Stimulated activated CD8-positive, alpha-beta memory T cell treated with anti-CD3 and anti-CD28 coated beads, Interleukin-12 subunit alpha, Interleukin-12 subunit beta, amount 100 ng/mL, for 24 hours (primary cell): ENCODE results near the gene PXMP4.
"Not testable (repeated sequence)": the region's sequence is repeated elsewhere in the genome, so short reads cannot be mapped to it uniquely, and the experiment has no call there.

ENCODE experiments used
- DNase-seq: peaks from one replicate; pipeline ENCODE4 v3.0.0-alpha.2; 2020; ENCODE audit errors: extremely low read depth

PXMP4 gene

GRCh38 chr20:33703498-33704137 is 16.5 kb downstream of the PXMP4 start:
- no peak for DNase-seq

- no peak for DNase-seq
These were observed 17.2 kb downstream of the PXMP4 start for GRCh38 chr20:33702861-33703260.

DNA sequence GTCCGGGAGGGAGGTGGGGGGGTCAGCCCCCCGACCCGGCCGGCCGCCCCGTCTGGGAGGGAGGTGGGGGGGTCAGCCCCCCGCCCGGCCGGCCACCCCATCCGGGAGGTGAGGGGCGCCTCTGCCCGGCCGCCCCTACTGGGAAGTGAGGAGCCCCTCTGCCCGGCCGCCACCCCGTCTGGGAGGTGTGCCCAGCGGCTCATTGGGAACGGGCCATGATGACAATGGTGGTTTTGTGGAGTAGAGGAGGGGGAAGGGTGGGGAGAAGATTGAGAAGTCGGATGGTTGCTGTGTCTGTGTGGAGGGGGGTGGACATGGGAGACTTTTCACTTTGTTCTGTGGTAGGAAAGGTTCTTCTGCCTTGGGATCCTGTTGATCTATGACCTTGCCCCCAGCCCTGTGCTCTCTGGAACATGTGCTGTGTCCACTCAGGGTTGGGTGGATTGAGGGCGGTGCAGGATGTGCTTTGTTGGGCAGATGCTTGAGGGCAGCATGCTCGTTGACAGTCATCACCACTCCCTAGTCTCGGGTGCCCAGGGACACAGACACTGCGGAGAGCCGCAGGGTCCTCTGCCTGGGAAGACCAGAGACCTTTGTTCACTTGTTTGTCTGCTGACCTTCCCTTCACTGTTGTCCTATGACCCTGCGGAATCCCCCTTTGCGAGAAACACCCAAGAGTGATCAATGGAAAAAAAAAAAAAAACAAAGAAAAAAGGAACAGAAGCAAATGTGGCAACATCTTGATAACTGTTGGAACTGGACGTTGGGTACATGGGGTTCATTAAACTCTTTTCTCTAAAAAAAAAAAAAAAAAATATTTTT is 18.3 kb downstream of the PXMP4 start:
- DNase-seq, result no peak

DNA sequence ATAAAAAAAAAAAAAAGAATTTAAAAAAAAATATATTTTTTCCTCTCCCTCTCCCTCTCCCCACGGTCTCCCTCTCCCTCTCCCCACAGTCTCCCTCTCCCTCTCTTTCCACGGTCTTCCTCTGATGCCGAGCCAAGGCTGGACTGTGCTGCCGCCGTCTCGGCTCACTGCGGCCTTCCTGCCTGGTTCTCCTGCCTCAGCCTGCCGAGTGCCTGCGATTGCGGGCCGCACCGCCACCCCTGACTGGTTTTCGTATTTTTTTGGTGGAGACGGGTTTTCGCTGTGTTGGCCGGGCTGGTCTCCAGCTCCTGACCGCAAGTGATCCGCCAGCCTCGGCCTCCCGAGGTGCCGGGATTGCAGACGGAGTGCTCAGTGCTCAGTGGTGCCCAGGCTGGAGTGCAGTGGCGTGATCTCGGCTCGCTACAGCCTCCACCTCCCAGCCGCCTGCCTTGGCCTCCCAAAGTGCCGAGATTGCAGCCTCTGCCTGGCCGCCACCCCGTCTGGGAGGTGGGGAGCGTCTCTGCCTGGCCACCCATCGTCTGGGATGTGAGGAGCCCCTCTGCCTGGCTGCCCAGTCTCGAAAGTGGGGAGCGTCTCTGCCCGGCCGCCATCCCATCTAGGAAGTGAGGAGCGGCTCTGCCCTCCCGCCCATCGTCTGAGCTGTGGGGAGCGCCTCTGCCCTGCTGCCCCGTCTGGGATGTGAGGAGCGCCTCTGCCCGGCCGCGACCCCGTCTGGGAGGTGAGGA is 19.2 kb downstream of the PXMP4 start:
- not testable (repeated sequence) for DNase-seq

DNA sequence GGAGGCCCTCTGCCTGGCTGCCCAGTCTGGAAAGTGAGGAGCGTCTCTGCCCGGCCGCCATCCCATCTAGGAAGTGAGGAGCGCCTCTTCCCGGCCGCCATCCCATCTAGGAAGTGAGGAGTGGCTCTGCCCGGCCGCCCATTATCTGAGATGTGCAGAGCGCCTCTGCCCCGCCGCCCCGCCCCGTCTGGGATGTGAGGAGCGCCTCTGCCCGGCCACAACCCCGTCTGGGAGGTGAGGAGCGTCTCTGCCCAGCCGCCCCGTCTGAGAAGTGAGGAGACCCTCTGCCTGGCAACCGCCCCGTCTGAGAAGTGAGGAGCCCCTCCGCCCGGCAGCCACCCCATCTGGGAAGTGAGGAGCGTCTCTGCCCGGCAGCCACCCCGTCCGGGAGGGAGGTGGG is 21.1 kb downstream of the PXMP4 start:
- not testable (repeated sequence) for DNase-seq

GRCh38 chr20:33697129-33697528 is 23.0 kb downstream of the PXMP4 start:
- no peak for DNase-seq

DNA sequence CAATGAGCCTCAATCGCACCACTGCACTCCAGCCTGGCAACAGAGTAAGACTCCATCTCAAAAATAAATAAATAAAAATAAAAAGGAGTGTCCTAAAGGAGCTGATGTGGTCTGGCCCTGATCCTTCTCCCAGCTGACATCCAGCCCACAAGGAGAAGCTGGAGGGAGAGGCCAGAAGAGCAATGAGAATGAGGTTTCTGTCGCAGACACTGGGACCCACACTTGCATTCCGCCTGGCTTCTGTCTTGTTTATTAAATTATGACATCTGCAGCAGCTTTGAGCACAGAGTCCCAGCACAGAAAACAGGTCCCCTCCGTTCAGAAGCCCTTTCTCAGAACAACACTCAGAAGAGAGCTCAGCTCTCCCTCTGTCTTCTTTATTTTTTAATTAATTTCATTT is 23.7 kb downstream of the PXMP4 start:
- no peak for DNase-seq

DNA sequence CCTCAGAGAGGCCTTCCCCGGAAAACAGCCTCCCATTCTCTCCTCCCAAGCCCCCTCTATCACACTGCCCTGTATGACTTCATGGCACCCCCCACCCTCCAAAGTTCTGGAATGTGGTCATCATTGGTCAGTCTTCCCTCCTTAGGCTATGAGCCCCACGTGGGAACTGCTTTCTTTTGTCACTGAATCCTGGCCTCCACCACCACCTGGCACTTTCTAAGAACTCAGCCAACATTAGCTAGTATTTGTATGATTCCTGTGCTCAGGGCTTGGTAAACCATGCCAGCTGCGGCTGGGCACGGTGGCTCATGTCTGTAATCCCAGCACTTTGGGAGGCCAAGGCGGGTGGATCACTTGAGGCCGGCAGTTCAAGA is 25.5 kb downstream of the PXMP4 start:
- DNase-seq, result no peak

GRCh38 chr20:33693741-33694638 is 26.1 kb downstream of the PXMP4 start:
- no peak for DNase-seq

GRCh38 chr20:33693289-33693688 is 26.8 kb downstream of the PXMP4 start:
- DNase-seq, result no peak

GRCh38 chr20:33689973-33690372 is 30.1 kb downstream of the PXMP4 start:
- DNase-seq, result no peak

- no peak for DNase-seq
These were observed 30.6 kb downstream of the PXMP4 start for GRCh38 chr20:33689493-33689892.

GRCh38 chr20:33688938-33689424 is 31.1 kb downstream of the PXMP4 start:
- no peak for DNase-seq

- DNase-seq, result no peak
These were observed 31.8 kb downstream of the PXMP4 start for GRCh38 chr20:33687993-33688937.

GRCh38 chr20:33687370-33687915 is 32.7 kb downstream of the PXMP4 start:
- no peak for DNase-seq

- no peak for DNase-seq
These were observed 33.1 kb downstream of the PXMP4 start for GRCh38 chr20:33686984-33687366.

GRCh38 chr20:33686100-33686983 is 33.8 kb downstream of the PXMP4 start, which contains the start of gene E2F1:
Gene E2F1, minus strand, starts transcription at chr20:33686385. Its CDS starts 121 bp downstream, at chr20:33686264.
- peak; percentile 90 for DNase-seq

- DNase-seq, result no peak
These were observed 34.6 kb downstream of the PXMP4 start for GRCh38 chr20:33685328-33686099.
